Measurements from ENCODE around the gene PTGFRN. TPM values are rescaled to one million over a fixed set of nuclear protein-coding genes. Genes with fewer than 3 reads are reported as not detected.

The PTGFRN gene
- total RNA-seq, 1 donor from 2014 or later, result 105 TPM

GRCh38 chr1:117001254-117001927 lies 91.7 kb downstream of the PTGFRN start, which contains the start of gene CD101:
Gene CD101 (plus strand): TSS chr1:117001760. CDS start chr1:117001818, 58 bp downstream.
- H3K4me3 ChIP-seq (ENCODE audit: low read length in 3 of 3), result no peak within 1 kb of the TSS
- no peaks in the 10 kb centered on the region for H3K9me3 ChIP-seq (ENCODE audit: control insufficient read depth in 3 of 3, low read length in 3 of 3)
- H3K9ac ChIP-seq (ENCODE audit: low read depth in 1 of 3, low read length in 3 of 3), result no peak within 1 kb of the TSS
- no peaks in the 10 kb centered on the region for H3K27me3 ChIP-seq (ENCODE audit: control insufficient read depth in 3 of 3, insufficient read depth in 3 of 3, low read length in 3 of 3)
- no peak within 1 kb of the TSS for H3K27ac ChIP-seq (ENCODE audit: low read depth, low read length)
- no peaks in the 10 kb centered on the region for H3K4me1 ChIP-seq (ENCODE audit: control insufficient read depth in 3 of 3, insufficient read depth in 3 of 3, low read length in 3 of 3)
- no peaks in the 10 kb centered on the region for H3K36me3 ChIP-seq (ENCODE audit: control insufficient read depth in 3 of 3, insufficient read depth in 3 of 3, low read length in 3 of 3)

- no peak overlapping the region for H3K27ac ChIP-seq (ENCODE audit: low read depth, low read length)
- no peak overlapping the region for H3K9ac ChIP-seq (ENCODE audit: low read depth in 1 of 3, low read length in 3 of 3)
- no peaks in the 10 kb centered on the region for H3K36me3 ChIP-seq (ENCODE audit: control insufficient read depth in 3 of 3, insufficient read depth in 3 of 3, low read length in 3 of 3)
- H3K27me3 ChIP-seq (ENCODE audit: control insufficient read depth in 3 of 3, insufficient read depth in 3 of 3, low read length in 3 of 3), result no peaks in the 10 kb centered on the region
- H3K4me1 ChIP-seq (ENCODE audit: control insufficient read depth in 3 of 3, insufficient read depth in 3 of 3, low read length in 3 of 3), result no peaks in the 10 kb centered on the region
- no peaks in the 10 kb centered on the region for H3K9me3 ChIP-seq (ENCODE audit: control insufficient read depth in 3 of 3, low read length in 3 of 3)
- no peak overlapping the region for H3K4me3 ChIP-seq (ENCODE audit: low read length in 3 of 3)
Observed at GRCh38 chr1:117003223-117003875, 93.6 kb downstream of the PTGFRN start.

- no peaks in the 10 kb centered on the region for H3K4me1 ChIP-seq (ENCODE audit: control insufficient read depth in 3 of 3, insufficient read depth in 3 of 3, low read length in 3 of 3)
Observed at GRCh38 chr1:117007719-117008013, 98.0 kb downstream of the PTGFRN start.

GRCh38 chr1:117008656-117009055 lies 98.9 kb downstream of the PTGFRN start:
- no peak overlapping the region for H3K4me3 ChIP-seq (ENCODE audit: low read length in 3 of 3)
- no peak overlapping the region for H3K9ac ChIP-seq (ENCODE audit: low read depth in 1 of 3, low read length in 3 of 3)
- no peak overlapping the region for H3K27ac ChIP-seq (ENCODE audit: low read depth, low read length)
- no peaks in the 10 kb centered on the region for H3K36me3 ChIP-seq (ENCODE audit: control insufficient read depth in 3 of 3, insufficient read depth in 3 of 3, low read length in 3 of 3)
- H3K27me3 ChIP-seq (ENCODE audit: control insufficient read depth in 3 of 3, insufficient read depth in 3 of 3, low read length in 3 of 3), result no peaks in the 10 kb centered on the region
- no peaks in the 10 kb centered on the region for H3K4me1 ChIP-seq (ENCODE audit: control insufficient read depth in 3 of 3, insufficient read depth in 3 of 3, low read length in 3 of 3)
- no peaks in the 10 kb centered on the region for H3K9me3 ChIP-seq (ENCODE audit: control insufficient read depth in 3 of 3, low read length in 3 of 3)

More at GRCh38 chr1:117007719-117008013, 98.0 kb downstream of the PTGFRN start:
- Histone ChIP-seq H3K4me3 (ENCODE audit: low read length in 3 of 3) (no peak overlapping the region), H3K9me3 (ENCODE audit: control insufficient read depth in 3 of 3, low read length in 3 of 3) (no peaks in the 10 kb centered on the region), H3K27me3 (ENCODE audit: control insufficient read depth in 3 of 3, insufficient read depth in 3 of 3, low read length in 3 of 3) (no peaks in the 10 kb centered on the region), H3K27ac (ENCODE audit: low read depth, low read length) (no peak overlapping the region), H3K9ac (ENCODE audit: low read depth in 1 of 3, low read length in 3 of 3) (no peak overlapping the region), H3K36me3 (ENCODE audit: control insufficient read depth in 3 of 3, insufficient read depth in 3 of 3, low read length in 3 of 3) (no peaks in the 10 kb centered on the region)

DNA sequence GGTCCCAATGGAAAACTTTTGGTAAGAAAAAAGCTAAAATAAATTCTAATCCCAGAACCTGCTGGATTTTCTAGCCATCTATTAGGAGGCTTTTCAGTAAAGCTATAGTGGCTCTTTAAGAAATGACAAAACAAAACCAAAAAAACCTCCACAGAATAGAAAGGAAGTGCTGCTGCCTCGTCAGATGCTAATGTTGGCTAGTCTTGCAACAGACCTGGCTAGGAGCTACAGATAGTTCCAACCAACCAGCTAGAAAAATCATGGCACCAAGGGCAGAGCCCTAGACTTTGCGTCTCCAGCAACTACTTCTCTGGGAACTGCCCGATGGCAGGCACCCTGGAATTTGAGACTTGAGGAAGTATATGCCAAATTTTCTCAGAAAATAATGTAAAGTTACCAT lies 99.4 kb downstream of the PTGFRN start:
- Histone ChIP-seq H3K4me1 (ENCODE audit: control insufficient read depth in 3 of 3, insufficient read depth in 3 of 3, low read length in 3 of 3) (no peaks in the 10 kb centered on the region), H3K9ac (ENCODE audit: low read depth in 1 of 3, low read length in 3 of 3) (no peak overlapping the region), H3K36me3 (ENCODE audit: control insufficient read depth in 3 of 3, insufficient read depth in 3 of 3, low read length in 3 of 3) (no peaks in the 10 kb centered on the region), H3K9me3 (ENCODE audit: control insufficient read depth in 3 of 3, low read length in 3 of 3) (no peaks in the 10 kb centered on the region), H3K27me3 (ENCODE audit: control insufficient read depth in 3 of 3, insufficient read depth in 3 of 3, low read length in 3 of 3) (no peaks in the 10 kb centered on the region), H3K27ac (ENCODE audit: low read depth, low read length) (no peak overlapping the region), H3K4me3 (ENCODE audit: low read length in 3 of 3) (no peak overlapping the region)

- no peaks in the 10 kb centered on the region for H3K9me3 ChIP-seq (ENCODE audit: control insufficient read depth in 3 of 3, low read length in 3 of 3)
- H3K36me3 ChIP-seq (ENCODE audit: control insufficient read depth in 3 of 3, insufficient read depth in 3 of 3, low read length in 3 of 3), result no peaks in the 10 kb centered on the region
- no peak overlapping the region for H3K4me3 ChIP-seq (ENCODE audit: low read length in 3 of 3)
- H3K27me3 ChIP-seq (ENCODE audit: control insufficient read depth in 3 of 3, insufficient read depth in 3 of 3, low read length in 3 of 3), result no peaks in the 10 kb centered on the region
- H3K4me1 ChIP-seq (ENCODE audit: control insufficient read depth in 3 of 3, insufficient read depth in 3 of 3, low read length in 3 of 3), result no peaks in the 10 kb centered on the region
- no peak overlapping the region for H3K27ac ChIP-seq (ENCODE audit: low read depth, low read length)
- H3K9ac ChIP-seq (ENCODE audit: low read depth in 1 of 3, low read length in 3 of 3), result no peak overlapping the region
Observed at GRCh38 chr1:117010310-117010969, 100.7 kb downstream of the PTGFRN start.

GRCh38 chr1:117011334-117011733 lies 101.6 kb downstream of the PTGFRN start:
- no peak overlapping the region for H3K27ac ChIP-seq (ENCODE audit: low read depth, low read length)
- no peaks in the 10 kb centered on the region for H3K27me3 ChIP-seq (ENCODE audit: control insufficient read depth in 3 of 3, insufficient read depth in 3 of 3, low read length in 3 of 3)
- H3K36me3 ChIP-seq (ENCODE audit: control insufficient read depth in 3 of 3, insufficient read depth in 3 of 3, low read length in 3 of 3), result no peaks in the 10 kb centered on the region
- no peak overlapping the region for H3K4me3 ChIP-seq (ENCODE audit: low read length in 3 of 3)
- no peaks in the 10 kb centered on the region for H3K9me3 ChIP-seq (ENCODE audit: control insufficient read depth in 3 of 3, low read length in 3 of 3)
- no peak overlapping the region for H3K9ac ChIP-seq (ENCODE audit: low read depth in 1 of 3, low read length in 3 of 3)
- no peaks in the 10 kb centered on the region for H3K4me1 ChIP-seq (ENCODE audit: control insufficient read depth in 3 of 3, insufficient read depth in 3 of 3, low read length in 3 of 3)

DNA sequence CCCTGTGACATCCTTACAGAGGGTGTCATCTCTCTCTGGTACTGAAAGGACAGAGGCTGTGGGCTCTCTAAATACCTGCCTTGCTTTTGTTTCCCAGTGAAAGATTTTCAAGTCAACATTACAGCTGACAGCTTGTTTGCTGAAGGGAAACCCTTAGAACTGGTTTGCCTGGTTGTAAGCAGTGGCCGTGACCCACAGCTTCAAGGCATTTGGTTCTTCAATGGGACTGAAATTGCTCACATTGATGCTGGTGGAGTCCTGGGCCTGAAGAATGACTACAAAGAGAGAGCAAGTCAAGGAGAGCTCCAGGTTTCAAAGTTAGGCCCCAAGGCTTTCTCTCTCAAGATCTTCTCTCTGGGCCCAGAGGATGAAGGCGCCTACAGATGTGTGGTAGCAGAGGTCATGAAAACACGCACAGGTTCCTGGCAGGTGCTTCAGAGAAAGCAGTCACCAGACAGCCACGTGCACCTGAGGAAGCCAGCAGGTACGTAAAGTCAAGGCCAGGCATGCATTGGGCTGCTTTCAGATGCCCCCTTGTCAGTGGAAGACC lies 103.7 kb downstream of the PTGFRN start:
- H3K4me3 ChIP-seq (ENCODE audit: low read length in 3 of 3), result no peak overlapping the region
- H3K4me1 ChIP-seq (ENCODE audit: control insufficient read depth in 3 of 3, insufficient read depth in 3 of 3, low read length in 3 of 3), result no peaks in the 10 kb centered on the region
- H3K9ac ChIP-seq (ENCODE audit: low read depth in 1 of 3, low read length in 3 of 3), result no peak overlapping the region
- H3K27me3 ChIP-seq (ENCODE audit: control insufficient read depth in 3 of 3, insufficient read depth in 3 of 3, low read length in 3 of 3), result peaks cover 0 to 3% (median 0%) of the 10 kb centered on the region in 3 donors
- no peak overlapping the region for H3K27ac ChIP-seq (ENCODE audit: low read depth, low read length)
- H3K9me3 ChIP-seq (ENCODE audit: control insufficient read depth in 3 of 3, low read length in 3 of 3), result no peaks in the 10 kb centered on the region
- no peaks in the 10 kb centered on the region for H3K36me3 ChIP-seq (ENCODE audit: control insufficient read depth in 3 of 3, insufficient read depth in 3 of 3, low read length in 3 of 3)

GRCh38 chr1:117014209-117014608 lies 104.5 kb downstream of the PTGFRN start:
- Histone ChIP-seq H3K27me3 (ENCODE audit: control insufficient read depth in 3 of 3, insufficient read depth in 3 of 3, low read length in 3 of 3) (peaks cover 0 to 3% (median 0%) of the 10 kb centered on the region in 3 donors), H3K9me3 (ENCODE audit: control insufficient read depth in 3 of 3, low read length in 3 of 3) (no peaks in the 10 kb centered on the region), H3K36me3 (ENCODE audit: control insufficient read depth in 3 of 3, insufficient read depth in 3 of 3, low read length in 3 of 3) (no peaks in the 10 kb centered on the region), H3K27ac (ENCODE audit: low read depth, low read length) (no peak overlapping the region), H3K4me3 (ENCODE audit: low read length in 3 of 3) (no peak overlapping the region), H3K4me1 (ENCODE audit: control insufficient read depth in 3 of 3, insufficient read depth in 3 of 3, low read length in 3 of 3) (no peaks in the 10 kb centered on the region), H3K9ac (ENCODE audit: low read depth in 1 of 3, low read length in 3 of 3) (no peak overlapping the region)

GRCh38 chr1:117015724-117016123 lies 106.0 kb downstream of the PTGFRN start:
- Histone ChIP-seq H3K4me3 (ENCODE audit: low read length in 3 of 3) (no peak overlapping the region), H3K9ac (ENCODE audit: low read depth in 1 of 3, low read length in 3 of 3) (no peak overlapping the region), H3K27me3 (ENCODE audit: control insufficient read depth in 3 of 3, insufficient read depth in 3 of 3, low read length in 3 of 3) (peaks cover 0 to 3% (median 0%) of the 10 kb centered on the region in 3 donors), H3K27ac (ENCODE audit: low read depth, low read length) (no peak overlapping the region), H3K36me3 (ENCODE audit: control insufficient read depth in 3 of 3, insufficient read depth in 3 of 3, low read length in 3 of 3) (no peaks in the 10 kb centered on the region), H3K4me1 (ENCODE audit: control insufficient read depth in 3 of 3, insufficient read depth in 3 of 3, low read length in 3 of 3) (no peaks in the 10 kb centered on the region), H3K9me3 (ENCODE audit: control insufficient read depth in 3 of 3, low read length in 3 of 3) (no peaks in the 10 kb centered on the region)

Data from skeletal muscle tissue (tissue), 4 donors.